22Rv1 (cell line): Measurements from ENCODE around the gene SVIL.
"Not testable (repeated sequence)": the region's sequence is repeated elsewhere in the genome, so short reads cannot be mapped to it uniquely, and the experiment has no call there.

Experiments
- H3K27ac ChIP-seq: fragments of 450-650 bp; 2 replicates; pipeline ENCODE4 v1.5.1; 2017
- ZFX ChIP-seq: fragments of 450-650 bp; IDR thresholded peaks from 2 replicates; pipeline ENCODE4 v1.6.1; 2017; ENCODE audit warnings: antibody characterized with exemption, borderline replicate concordance
- TF ChIP-seq, protein P1 (sequence below): fragments of 450-650 bp; IDR thresholded peaks from 2 replicates; pipeline ENCODE4 v1.5.1; 2017; ENCODE audit warnings: mild to moderate bottlenecking

SVIL gene

DNA sequence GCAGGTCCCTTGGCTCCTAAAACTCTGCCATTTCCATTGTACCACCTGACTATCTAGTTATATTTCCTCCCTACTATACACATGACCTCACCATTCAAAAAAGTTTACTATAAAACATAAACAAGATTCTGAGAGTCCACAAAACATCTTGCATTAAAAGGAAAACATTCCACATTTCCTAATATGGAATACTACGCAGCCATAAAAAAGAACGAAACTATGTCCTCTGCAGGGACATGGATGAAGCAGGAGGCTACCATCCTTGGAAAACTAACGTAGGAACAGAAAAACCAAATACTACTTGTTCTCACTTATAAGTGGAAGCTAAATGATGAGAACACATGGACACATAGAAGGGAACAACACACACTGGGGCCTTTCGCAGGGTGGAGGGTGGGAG, 48.3 kb downstream of the SVIL start:
- TF ChIP-seq ZFX = no peak
- TF ChIP-seq, protein P1, sequence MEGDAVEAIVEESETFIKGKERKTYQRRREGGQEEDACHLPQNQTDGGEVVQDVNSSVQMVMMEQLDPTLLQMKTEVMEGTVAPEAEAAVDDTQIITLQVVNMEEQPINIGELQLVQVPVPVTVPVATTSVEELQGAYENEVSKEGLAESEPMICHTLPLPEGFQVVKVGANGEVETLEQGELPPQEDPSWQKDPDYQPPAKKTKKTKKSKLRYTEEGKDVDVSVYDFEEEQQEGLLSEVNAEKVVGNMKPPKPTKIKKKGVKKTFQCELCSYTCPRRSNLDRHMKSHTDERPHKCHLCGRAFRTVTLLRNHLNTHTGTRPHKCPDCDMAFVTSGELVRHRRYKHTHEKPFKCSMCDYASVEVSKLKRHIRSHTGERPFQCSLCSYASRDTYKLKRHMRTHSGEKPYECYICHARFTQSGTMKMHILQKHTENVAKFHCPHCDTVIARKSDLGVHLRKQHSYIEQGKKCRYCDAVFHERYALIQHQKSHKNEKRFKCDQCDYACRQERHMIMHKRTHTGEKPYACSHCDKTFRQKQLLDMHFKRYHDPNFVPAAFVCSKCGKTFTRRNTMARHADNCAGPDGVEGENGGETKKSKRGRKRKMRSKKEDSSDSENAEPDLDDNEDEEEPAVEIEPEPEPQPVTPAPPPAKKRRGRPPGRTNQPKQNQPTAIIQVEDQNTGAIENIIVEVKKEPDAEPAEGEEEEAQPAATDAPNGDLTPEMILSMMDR = no peak
- H3K27ac ChIP-seq = no peak overlapping the region

DNA sequence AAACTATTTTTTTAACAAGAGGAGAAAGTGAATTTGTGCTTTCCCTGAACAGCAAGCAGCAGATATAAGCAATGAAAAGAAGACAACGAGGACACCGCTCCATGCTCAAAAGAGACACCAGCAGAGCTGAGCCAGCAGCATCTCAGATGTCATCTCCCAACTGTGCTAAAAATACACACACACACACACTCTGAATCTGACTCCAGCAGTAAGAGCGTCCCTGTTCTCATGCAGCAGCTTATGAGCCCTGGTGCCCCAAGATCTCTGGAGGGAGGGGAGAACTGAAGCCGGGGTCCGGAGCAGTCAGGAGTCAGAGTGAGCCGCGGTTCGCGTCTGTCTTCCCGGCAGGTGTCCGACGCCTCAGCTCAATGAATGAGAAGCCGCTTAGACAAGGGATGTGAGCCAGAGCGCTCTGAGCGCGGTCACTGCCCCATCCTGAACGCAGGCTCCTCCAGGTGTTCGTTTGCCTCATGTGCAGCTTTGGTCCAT, 49.2 kb downstream of the SVIL start:
- TF ChIP-seq, protein P1 = no peak
- TF ChIP-seq ZFX = no peak
- H3K27ac ChIP-seq = no peak overlapping the region

DNA sequence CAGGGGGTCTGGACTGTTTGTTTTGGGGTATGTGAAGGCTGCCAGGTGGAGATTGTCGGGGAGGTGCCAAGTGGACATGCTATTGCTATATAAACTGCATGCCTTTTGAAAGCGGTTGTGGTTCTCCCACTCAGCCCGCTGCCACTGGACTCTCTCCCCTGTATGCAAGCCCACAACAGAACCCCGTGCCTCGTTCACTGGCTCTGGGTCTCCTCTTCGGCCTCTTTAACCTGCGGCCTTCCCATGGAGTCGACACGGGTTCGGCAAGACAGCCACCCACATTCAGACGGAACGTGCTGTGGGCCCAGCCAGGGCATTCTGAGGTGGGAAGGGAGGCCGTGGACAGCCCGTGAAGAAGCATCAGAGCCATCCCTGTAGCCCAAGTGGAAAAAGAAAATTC, 50.3 kb downstream of the SVIL start:
- H3K27ac ChIP-seq = no peak overlapping the region
- TF ChIP-seq ZFX = no peak
- TF ChIP-seq, protein P1 = no peak

DNA sequence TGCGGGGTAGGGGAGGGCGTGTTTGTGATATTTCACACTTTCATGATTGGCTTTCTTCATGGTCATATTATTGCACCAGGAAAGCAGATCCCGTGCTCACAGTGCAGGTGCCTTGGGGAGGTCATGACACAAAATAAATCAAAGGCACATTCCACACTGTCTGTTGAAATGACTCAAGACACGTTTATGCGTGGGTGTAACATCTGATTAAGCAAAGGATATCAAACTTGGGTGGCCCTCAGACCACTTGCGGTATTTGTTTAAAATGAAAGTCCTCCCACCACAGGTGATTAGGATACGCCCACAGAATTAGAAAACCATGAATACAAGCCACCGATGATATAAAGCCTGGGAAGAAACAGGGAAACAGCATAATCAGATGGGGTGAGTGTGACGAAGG, 51.1 kb downstream of the SVIL start:
- no peak for TF ChIP-seq ZFX
- TF ChIP-seq, protein P1 = no peak
- H3K27ac ChIP-seq = no peak overlapping the region

DNA sequence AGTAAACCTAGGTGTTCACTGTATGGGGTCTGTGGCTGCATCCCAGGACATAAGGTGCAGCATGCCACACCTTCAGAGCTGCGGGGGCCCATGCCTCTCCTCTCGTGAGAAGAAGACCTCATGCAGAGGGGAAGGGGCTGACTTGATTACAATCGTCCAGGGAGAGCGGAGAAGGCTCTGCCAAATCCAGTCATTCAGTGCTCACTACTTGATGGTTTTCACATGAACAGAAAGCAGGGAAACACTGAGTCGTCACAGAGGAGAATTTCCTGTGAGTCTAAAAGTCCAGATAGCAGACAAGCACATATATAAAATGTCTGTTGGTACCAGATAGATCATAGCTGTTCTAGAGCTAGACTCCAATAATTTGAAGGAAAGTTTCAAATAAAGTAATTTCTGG, 52.0 kb downstream of the SVIL start:
- not testable (repeated sequence) for H3K27ac ChIP-seq

DNA sequence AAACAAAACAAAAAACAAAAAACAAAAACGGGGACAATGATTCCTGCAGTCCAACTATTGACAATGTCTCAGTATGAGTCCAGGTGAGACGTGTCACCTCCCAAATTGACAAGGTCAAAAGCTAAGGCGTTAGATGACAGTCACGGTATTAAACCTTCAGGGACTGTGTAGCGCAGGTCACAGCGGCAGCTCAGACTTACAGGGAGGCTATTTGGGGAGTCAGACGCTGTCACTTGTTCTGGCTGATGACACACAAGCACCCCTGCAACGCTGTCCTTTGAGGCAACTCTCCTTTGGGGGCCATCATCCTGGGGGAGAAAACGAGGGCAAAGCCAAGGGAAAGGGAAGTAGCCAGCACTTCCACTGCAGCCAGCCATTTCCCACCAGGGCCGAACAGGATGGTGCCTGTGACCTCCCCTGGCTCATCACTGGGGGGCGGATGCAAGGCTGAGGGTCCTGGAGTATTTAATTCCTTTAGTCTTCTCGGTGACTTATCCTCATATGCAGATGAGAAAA, 55.3 kb downstream of the SVIL start:
- no peak for TF ChIP-seq ZFX
- TF ChIP-seq, protein P1 = no peak

DNA sequence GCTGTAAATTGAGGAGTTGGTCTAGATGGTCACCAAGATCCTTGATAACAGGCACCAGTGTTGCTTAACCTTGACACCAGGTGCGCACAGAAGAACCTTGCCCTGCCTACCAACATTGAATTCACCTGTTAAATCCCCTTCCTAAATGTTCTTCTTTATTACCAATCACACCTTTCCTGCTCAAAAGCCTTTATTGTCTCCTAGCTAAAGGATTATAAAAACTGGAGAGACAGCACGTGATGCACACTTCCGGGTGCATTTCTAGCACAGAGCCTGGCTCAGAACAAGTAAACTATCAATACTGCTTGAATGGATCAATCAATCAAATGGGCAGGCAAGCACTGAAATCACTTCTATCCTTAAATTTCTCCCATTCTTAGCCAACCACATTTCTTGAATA, 56.3 kb downstream of the SVIL start:
- TF ChIP-seq ZFX = no peak
- TF ChIP-seq, protein P1 = no peak
- no peak overlapping the region for H3K27ac ChIP-seq

More for the DNA sequence above, 55.3 kb downstream of the SVIL start:
- no peak overlapping the region for H3K27ac ChIP-seq

DNA sequence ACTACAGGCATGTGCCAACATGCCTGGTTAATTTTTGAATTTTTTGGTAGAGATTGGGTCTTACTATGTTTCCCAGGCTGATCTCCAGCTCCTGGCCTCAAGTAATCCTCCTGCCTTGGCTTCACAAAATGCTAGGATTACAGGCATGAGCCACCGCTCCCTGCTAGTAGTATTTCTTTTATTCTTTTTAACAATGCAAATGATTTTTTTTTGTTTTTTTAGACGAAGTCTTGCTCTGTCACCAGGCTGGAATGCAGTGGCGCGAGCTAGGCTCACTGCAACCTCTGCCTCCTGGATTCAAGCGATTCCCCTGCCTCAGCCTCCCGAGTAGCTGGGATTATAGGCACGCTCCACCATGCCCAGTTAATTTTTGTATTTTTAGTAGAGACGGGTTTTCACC, 58.1 kb downstream of the SVIL start:
- H3K27ac ChIP-seq = no peak overlapping the region
- TF ChIP-seq, protein P1 = no peak
- TF ChIP-seq ZFX = no peak
